BE2C (cell line): ENCODE data around the gene SMG9.

Source experiments
- DNase-seq: peaks from one replicate; pipeline ENCODE4 v3.0.0-alpha.2; 2020
- H3K27me3 ChIP-seq: fragments of 250-450 bp; sonication (Bioruptor Pico); 2 replicates; pipeline ENCODE4 v1.5.1; 2020; ENCODE audit warnings: mild to moderate bottlenecking
- H3K36me3 ChIP-seq: fragments of 250-450 bp; sonication (Bioruptor Pico); 2 replicates; pipeline ENCODE4 v1.5.1; 2020; ENCODE audit warnings: mild to moderate bottlenecking
- H3K4me1 ChIP-seq: fragments of 250-450 bp; sonication (Bioruptor Pico); 2 replicates; pipeline ENCODE4 v1.5.1; 2020
- H3K4me3 ChIP-seq: 2 replicates; pipeline ENCODE4 v1.5.1; 2011; ENCODE audit warnings: low read depth, low read length
- H3K9me3 ChIP-seq: fragments of 250-450 bp; sonication (Bioruptor Pico); 2 replicates; pipeline ENCODE4 v1.5.1; 2020
- TF ChIP-seq, protein P1 (sequence below): IDR thresholded peaks from 2 replicates; pipeline ENCODE4 v1.5.1; 2012; ENCODE audit warnings: mild to moderate bottlenecking, low read depth, low read length

Gene SMG9

DNA sequence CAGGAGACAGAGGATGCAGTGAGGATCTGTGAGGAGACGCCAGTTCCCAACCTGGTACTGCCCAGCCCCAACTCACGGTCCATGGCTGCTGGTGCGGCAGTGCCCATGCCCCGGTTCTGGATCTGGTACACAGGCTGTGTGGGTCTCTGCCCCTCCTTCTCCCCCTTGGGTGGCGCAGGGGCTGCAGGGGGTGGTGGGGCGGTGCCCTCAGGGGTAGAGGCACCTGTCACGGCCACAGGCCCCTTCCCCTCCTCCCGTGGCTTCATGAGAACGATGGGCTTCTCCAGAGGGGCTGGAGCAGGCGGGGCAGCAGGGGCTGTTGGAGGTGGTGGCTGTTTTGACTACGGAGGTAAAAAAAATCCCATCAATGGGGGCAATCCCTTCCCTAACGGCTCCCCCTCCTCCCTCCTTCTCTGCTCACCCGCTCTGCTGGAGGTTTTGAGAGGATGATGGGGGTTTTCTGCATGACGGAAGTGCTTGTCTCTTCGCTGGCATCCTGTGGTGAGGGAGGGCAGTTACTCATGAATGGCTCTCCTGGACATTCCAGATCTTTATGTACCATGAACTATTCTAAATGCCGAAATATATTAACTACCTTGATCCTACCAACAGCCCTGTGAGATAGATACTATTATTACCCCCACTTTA is 7.1 kb downstream of the SMG9 start:
- Histone ChIP-seq H3K9me3 (no peaks in the 10 kb centered on the region), H3K36me3 (peaks cover 70% of the 10 kb centered on the region), H3K4me3 (no peak overlapping the region), H3K27me3 (no peaks in the 10 kb centered on the region), H3K4me1 (no peaks in the 10 kb centered on the region)
- no peak for DNase-seq
- TF ChIP-seq, protein P1, sequence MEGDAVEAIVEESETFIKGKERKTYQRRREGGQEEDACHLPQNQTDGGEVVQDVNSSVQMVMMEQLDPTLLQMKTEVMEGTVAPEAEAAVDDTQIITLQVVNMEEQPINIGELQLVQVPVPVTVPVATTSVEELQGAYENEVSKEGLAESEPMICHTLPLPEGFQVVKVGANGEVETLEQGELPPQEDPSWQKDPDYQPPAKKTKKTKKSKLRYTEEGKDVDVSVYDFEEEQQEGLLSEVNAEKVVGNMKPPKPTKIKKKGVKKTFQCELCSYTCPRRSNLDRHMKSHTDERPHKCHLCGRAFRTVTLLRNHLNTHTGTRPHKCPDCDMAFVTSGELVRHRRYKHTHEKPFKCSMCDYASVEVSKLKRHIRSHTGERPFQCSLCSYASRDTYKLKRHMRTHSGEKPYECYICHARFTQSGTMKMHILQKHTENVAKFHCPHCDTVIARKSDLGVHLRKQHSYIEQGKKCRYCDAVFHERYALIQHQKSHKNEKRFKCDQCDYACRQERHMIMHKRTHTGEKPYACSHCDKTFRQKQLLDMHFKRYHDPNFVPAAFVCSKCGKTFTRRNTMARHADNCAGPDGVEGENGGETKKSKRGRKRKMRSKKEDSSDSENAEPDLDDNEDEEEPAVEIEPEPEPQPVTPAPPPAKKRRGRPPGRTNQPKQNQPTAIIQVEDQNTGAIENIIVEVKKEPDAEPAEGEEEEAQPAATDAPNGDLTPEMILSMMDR = no peak

DNA sequence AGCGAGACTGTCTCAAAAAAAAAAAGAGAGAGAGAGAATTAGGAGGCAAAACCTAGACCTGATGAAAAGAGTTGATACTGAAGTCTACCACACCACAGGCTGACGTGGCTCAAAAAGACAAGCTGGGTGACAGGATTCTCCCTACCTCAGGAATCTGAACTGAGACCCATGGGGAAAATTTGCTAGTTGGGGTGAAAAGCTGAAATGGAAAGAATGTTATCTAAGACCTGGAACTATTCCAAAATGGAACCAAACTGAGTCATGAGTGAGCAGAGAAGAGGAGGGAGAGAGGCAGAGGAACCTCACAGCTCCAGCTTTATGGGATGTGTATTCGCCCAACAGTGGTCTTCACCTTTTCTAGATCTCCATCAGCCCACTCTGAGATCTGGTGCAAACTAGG is 11.7 kb downstream of the SMG9 start:
- TF ChIP-seq, protein P1 = no peak
- Histone ChIP-seq H3K27me3 (no peaks in the 10 kb centered on the region), H3K4me1 (no peaks in the 10 kb centered on the region), H3K36me3 (peaks cover 71% of the 10 kb centered on the region), H3K4me3 (no peak overlapping the region), H3K9me3 (no peaks in the 10 kb centered on the region)
- no peak for DNase-seq

DNA sequence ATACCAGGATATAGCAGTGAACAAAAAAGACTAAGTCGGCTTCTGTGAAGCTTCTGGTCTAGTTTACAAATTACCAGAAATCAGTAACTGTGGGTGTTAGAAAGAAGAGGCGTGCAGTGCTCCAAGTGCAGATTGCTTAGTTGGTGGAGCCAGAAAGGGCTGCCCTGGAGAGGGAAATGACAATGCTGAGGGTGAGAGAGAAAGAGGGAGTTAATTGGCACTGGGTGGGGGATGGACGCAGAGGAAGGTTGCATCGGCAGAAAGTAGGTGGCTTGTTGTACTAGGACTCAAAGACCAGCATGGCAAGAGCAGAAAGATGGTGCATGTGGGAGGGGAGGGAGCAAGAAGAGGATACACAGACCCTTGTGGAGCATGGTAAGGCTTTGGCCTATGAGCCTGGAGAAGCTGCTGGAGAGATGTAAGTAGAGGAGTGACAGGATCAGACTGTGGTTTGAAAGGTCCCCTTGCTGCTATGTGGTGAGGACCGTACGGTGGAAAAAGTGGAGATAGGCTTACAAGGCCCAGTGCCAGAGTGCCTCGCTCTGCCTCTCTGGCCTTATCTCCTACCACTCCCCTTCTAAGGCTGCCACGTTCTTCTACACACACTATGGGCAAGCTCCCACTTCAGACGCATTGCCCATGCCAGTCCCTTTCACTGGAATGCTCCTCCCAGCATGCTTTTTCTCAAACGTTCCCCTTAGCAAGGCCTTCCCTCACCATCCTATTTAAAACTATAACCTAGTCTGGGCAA is 13.5 kb downstream of the SMG9 start:
- TF ChIP-seq, protein P1 = no peak
- no peak overlapping the region for H3K4me3 ChIP-seq
- no peaks in the 10 kb centered on the region for H3K4me1 ChIP-seq
- H3K27me3 ChIP-seq = no peaks in the 10 kb centered on the region
- H3K9me3 ChIP-seq = no peaks in the 10 kb centered on the region
- DNase-seq = no peak
- peaks cover 75% of the 10 kb centered on the region for H3K36me3 ChIP-seq

DNA sequence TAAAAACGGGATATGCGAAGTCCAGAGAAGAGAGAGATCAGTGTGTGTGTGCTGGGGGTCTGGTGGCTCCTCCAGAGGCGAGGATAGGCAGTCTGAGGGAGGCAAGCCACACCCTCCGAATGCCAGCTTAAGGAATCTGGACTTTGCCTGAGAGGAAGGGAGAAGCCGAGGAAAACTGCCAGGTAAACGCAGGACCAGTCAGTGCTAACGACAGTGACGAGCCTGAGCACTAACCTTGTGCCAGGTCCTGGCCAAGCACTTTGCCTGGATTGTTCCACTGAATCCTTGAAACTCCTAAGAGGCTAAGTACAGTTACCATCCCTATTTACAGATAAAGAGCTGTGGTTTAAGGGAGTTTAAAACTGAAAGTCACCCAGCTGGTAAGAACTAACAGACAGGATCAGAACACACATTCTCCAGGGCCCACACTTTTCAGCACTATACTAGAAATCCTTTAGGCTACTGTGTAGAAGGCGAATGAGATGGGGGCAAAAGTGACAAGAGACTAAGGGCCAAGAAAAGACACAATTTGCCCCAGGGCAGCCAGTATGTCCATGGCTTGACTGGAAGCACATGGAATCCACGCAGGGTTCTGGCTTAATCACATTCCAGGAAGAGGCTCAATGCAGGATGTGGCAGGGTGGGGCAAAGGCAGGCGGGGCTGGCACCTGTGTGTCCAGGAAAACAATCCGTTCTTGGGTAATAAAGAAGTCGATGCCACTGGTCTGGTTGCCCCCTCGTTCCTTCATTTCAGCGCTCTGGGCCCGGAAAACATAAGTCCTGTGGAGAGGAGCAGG is 15.1 kb downstream of the SMG9 start:
- H3K36me3 ChIP-seq = peaks cover 63% of the 10 kb centered on the region
- TF ChIP-seq, protein P1 = no peak

DNA sequence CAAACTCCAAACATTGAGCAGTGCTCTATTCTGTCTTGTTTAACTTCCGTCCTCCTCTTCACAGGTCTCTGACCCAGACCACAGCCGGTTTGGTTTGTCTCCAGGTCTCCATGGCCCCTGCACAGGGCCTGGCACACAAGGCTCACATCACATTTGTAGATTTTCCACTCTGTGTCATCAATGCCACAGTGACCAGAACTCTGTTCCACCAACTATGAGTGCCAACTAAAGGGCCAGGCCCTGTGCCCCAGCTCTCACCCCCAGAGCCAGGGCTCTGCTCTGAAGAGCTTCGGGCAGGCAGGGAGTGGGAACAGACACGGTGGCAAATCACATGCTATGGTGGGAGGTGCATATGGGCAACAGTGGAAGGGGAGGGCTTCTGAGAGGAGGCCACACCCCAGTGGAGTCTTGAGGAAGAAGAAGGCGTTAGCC is 16.0 kb downstream of the SMG9 start:
- TF ChIP-seq, protein P1 = no peak
- DNase-seq = no peak
- Histone ChIP-seq H3K4me3 (no peak overlapping the region), H3K9me3 (no peaks in the 10 kb centered on the region), H3K4me1 (no peaks in the 10 kb centered on the region), H3K27me3 (no peaks in the 10 kb centered on the region), H3K36me3 (peaks cover 55% of the 10 kb centered on the region)

More for the DNA sequence above, 15.1 kb downstream of the SMG9 start:
- Histone ChIP-seq H3K4me1 (no peaks in the 10 kb centered on the region), H3K9me3 (no peaks in the 10 kb centered on the region), H3K27me3 (no peaks in the 10 kb centered on the region), H3K4me3 (no peak overlapping the region)
- DNase-seq = no peak
